Neural cell (in vitro differentiated cells): ENCODE measurements around the gene ST6GALNAC1. TPM values are rescaled to one million over a fixed set of nuclear protein-coding genes. Genes with fewer than 3 reads are reported as not detected.

Experiments used
- H2AFZ ChIP-seq: fragments of 200-600, 300-800 bp; sonication (generic), shearing (Covaris generic); 2 replicates; pipeline ENCODE4 v1.6.0; 2014; ENCODE audit warnings: low read depth, mild to moderate bottlenecking, antibody characterized with exemption, low read length, moderate library complexity
- H3F3A ChIP-seq: fragments of 200-600 bp; shearing (Covaris generic); 2 replicates; pipeline ENCODE4 v1.6.1; 2016; ENCODE audit warnings: mild to moderate bottlenecking, moderate library complexity, mixed read lengths, antibody characterized with exemption, low read length; ENCODE audit not compliant: insufficient read depth, poor library complexity, severe bottlenecking
- H3K27ac ChIP-seq: fragments of 200-600, 300-800 bp; sonication (generic), shearing (Covaris generic); 2 replicates; pipeline ENCODE4 v1.5.1; 2014; ENCODE audit warnings: mild to moderate bottlenecking, low read length, moderate library complexity
- H3K27me3 ChIP-seq: fragments of 300-800, 200-600 bp; sonication (generic), shearing (Covaris generic); 2 replicates; pipeline ENCODE4 v1.6.0; 2014; ENCODE audit warnings: mild to moderate bottlenecking, low read depth, low read length, moderate library complexity; ENCODE audit not compliant: insufficient read depth
- H3K36me3 ChIP-seq: fragments of 300-800, 200-600 bp; sonication (generic), shearing (Covaris generic); 2 replicates; pipeline ENCODE4 v1.5.1; 2014; ENCODE audit warnings: mild to moderate bottlenecking, antibody characterized with exemption, low read length, moderate library complexity; ENCODE audit not compliant: insufficient read depth
- H3K4me2 ChIP-seq: fragments of 300-800, 200-600 bp; sonication (generic), shearing (Covaris generic); 2 replicates; pipeline ENCODE4 v1.6.0; 2014; ENCODE audit warnings: mild to moderate bottlenecking, low read length
- H3K4me3 ChIP-seq: fragments of 300-800, 200-600 bp; sonication (generic), shearing (Covaris generic); 2 replicates; pipeline ENCODE4 v1.5.1; 2014; ENCODE audit warnings: mild to moderate bottlenecking, low read length, moderate library complexity
- H3K79me2 ChIP-seq: fragments of 200-600 bp; shearing (Covaris generic); replicated peaks from 2 replicates; pipeline ENCODE4 v1.6.0; 2014; ENCODE audit warnings: mild to moderate bottlenecking, low read length, moderate library complexity; ENCODE audit not compliant: insufficient read depth
- H3K9ac ChIP-seq: fragments of 300-800, 200-600 bp; sonication (generic), shearing (Covaris generic); 2 replicates; pipeline ENCODE4 v1.6.1; 2016; ENCODE audit warnings: mild to moderate bottlenecking, low read length, mixed read lengths
- H3K9me2 ChIP-seq: fragments of 200-600 bp; shearing (Covaris generic); 2 replicates; pipeline ENCODE4 v1.6.1; 2016; ENCODE audit warnings: mild to moderate bottlenecking, low read length, mixed read lengths; ENCODE audit not compliant: insufficient read depth
- H3K9me3 ChIP-seq: fragments of 200-600, 300-800 bp; sonication (generic), shearing (Covaris generic); 2 replicates; pipeline ENCODE4 v1.6.1; 2016; ENCODE audit warnings: mild to moderate bottlenecking, mixed run types, low read length, moderate library complexity, mixed read lengths
- H4K20me1 ChIP-seq: fragments of 200-600 bp; shearing (Covaris generic); 2 replicates; pipeline ENCODE4 v1.6.1; 2016; ENCODE audit warnings: mild to moderate bottlenecking, mixed run types; ENCODE audit not compliant: insufficient read depth
- CTCF ChIP-seq: fragments of 450-650 bp; IDR thresholded peaks from 2 replicates; pipeline ENCODE4 v1.5.1; 2014; ENCODE audit warnings: antibody characterized with exemption, mild to moderate bottlenecking, moderate library complexity; ENCODE audit not compliant: poor library complexity, severe bottlenecking
- EP300 ChIP-seq: fragments of 450-650 bp; conservative IDR thresholded peaks from 2 replicates; pipeline ENCODE4 v1.6.1; 2014; ENCODE audit warnings: antibody characterized with exemption, mild to moderate bottlenecking, moderate library complexity; ENCODE audit not compliant: poor library complexity, severe bottlenecking
- EZH2 ChIP-seq: fragments of 200-600, 300-800 bp; shearing (Covaris generic), sonication (generic); IDR thresholded peaks from 2 replicates; pipeline ENCODE4 v1.6.1; 2014; ENCODE audit warnings: antibody characterized with exemption, low read length, borderline replicate concordance, mild to moderate bottlenecking; ENCODE audit not compliant: insufficient read depth, poor library complexity, severe bottlenecking
- MXI1 ChIP-seq: fragments of 450-650 bp; conservative IDR thresholded peaks from 2 replicates; pipeline ENCODE4 v1.6.1; 2014; ENCODE audit warnings: antibody characterized with exemption, mild to moderate bottlenecking; ENCODE audit not compliant: poor library complexity, severe bottlenecking
- POLR2AphosphoS5 ChIP-seq: IDR thresholded peaks from 2 replicates; pipeline ENCODE4 v1.6.1; 2012
- RAD21 ChIP-seq: fragments of 450-650 bp; conservative IDR thresholded peaks from 2 replicates; pipeline ENCODE4 v1.6.1; 2014; ENCODE audit warnings: antibody characterized with exemption, mild to moderate bottlenecking, moderate library complexity
- SMC3 ChIP-seq: fragments of 450-650 bp; conservative IDR thresholded peaks from 2 replicates; pipeline ENCODE4 v1.6.1; 2014; ENCODE audit warnings: antibody characterized with exemption, mild to moderate bottlenecking, moderate library complexity; ENCODE audit not compliant: poor library complexity
- TAF1 ChIP-seq: IDR thresholded peaks from 2 replicates; pipeline ENCODE4 v1.6.1; 2012; ENCODE audit warnings: low read depth
- polyA plus RNA-seq: library from polyadenylated mRNA; depleted of rRNA; stranded (reverse); fragments of >200 nt; gene quantifications from 2 replicates; pipeline ENCODE4 v1.2.3, GENCODE V29; 2014
- TF ChIP-seq, protein P1 (sequence below): IDR thresholded peaks from 2 replicates; pipeline ENCODE4 v1.6.1; 2012; ENCODE audit warnings: borderline replicate concordance

ST6GALNAC1 gene
- polyA plus RNA-seq, 1 donor from 2014 or later = not detected

GRCh38 chr17:76635039-76635438 lies 8.5 kb downstream of the ST6GALNAC1 start:
- no peaks in the 10 kb centered on the region for H3K79me2 ChIP-seq
- H3K27me3 ChIP-seq = no peaks in the 10 kb centered on the region
- H3K4me3 ChIP-seq = no peak overlapping the region
- no peak overlapping the region for H3K27ac ChIP-seq
- no peak overlapping the region for H3K9ac ChIP-seq
- H4K20me1 ChIP-seq = no peaks in the 10 kb centered on the region
- H3F3A ChIP-seq = no peaks in the 10 kb centered on the region
- H3K9me2 ChIP-seq = no peaks in the 10 kb centered on the region
- H2AFZ ChIP-seq = no peak overlapping the region
- no peaks in the 10 kb centered on the region for H3K36me3 ChIP-seq
- H3K9me3 ChIP-seq = no peaks in the 10 kb centered on the region
- no peak overlapping the region for H3K4me2 ChIP-seq
- TF ChIP-seq MXI1 (no peak), EZH2 (no peak), CTCF (no peak)

DNA sequence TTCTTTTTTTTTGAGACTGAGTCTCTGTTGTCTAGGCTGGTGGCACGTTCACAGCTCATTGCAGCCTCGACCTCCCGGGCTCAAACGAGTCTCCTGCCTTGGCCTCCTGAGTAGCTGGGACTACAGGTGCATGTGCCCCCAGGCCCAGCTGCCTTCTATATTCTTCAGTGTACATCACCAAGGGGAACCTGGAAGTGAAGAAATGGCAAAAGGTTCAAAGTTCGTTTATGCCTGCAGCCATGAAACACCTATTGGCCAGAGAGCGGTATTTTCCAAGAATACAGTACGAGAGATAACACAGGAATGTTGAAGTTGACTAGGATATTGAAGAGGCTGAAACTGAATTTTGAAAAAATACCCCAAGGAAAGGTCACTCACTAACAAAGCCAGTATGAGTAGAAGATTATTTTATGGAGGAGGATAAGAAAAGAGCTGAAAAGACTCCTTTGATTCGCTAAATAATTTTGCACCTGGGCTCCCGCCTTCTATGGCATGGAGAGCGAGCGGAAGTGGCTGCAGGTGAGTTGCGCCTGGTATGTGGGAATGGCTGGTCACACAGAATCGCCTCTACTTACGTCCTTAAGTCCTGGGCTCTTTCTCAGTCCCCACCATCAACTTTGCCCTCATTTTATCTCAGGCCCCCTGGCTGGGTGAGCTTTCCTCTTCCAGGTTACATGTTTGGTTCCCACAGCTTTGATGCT lies 9.8 kb downstream of the ST6GALNAC1 start:
- H3K9me3 ChIP-seq = no peaks in the 10 kb centered on the region
- H3K27me3 ChIP-seq = no peaks in the 10 kb centered on the region
- TF ChIP-seq SMC3 (no peak), EP300 (no peak), TAF1 (no peak), CTCF (no peak), MXI1 (no peak), POLR2AphosphoS5 (no peak), EZH2 (no peak), RAD21 (no peak)
- TF ChIP-seq, protein P1, sequence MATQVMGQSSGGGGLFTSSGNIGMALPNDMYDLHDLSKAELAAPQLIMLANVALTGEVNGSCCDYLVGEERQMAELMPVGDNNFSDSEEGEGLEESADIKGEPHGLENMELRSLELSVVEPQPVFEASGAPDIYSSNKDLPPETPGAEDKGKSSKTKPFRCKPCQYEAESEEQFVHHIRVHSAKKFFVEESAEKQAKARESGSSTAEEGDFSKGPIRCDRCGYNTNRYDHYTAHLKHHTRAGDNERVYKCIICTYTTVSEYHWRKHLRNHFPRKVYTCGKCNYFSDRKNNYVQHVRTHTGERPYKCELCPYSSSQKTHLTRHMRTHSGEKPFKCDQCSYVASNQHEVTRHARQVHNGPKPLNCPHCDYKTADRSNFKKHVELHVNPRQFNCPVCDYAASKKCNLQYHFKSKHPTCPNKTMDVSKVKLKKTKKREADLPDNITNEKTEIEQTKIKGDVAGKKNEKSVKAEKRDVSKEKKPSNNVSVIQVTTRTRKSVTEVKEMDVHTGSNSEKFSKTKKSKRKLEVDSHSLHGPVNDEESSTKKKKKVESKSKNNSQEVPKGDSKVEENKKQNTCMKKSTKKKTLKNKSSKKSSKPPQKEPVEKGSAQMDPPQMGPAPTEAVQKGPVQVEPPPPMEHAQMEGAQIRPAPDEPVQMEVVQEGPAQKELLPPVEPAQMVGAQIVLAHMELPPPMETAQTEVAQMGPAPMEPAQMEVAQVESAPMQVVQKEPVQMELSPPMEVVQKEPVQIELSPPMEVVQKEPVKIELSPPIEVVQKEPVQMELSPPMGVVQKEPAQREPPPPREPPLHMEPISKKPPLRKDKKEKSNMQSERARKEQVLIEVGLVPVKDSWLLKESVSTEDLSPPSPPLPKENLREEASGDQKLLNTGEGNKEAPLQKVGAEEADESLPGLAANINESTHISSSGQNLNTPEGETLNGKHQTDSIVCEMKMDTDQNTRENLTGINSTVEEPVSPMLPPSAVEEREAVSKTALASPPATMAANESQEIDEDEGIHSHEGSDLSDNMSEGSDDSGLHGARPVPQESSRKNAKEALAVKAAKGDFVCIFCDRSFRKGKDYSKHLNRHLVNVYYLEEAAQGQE = no peak
- H3K79me2 ChIP-seq = no peaks in the 10 kb centered on the region
- no peak overlapping the region for H2AFZ ChIP-seq
- no peak overlapping the region for H3K27ac ChIP-seq
- no peak overlapping the region for H3K4me2 ChIP-seq
- H4K20me1 ChIP-seq = no peaks in the 10 kb centered on the region
- H3K9ac ChIP-seq = no peak overlapping the region
- no peaks in the 10 kb centered on the region for H3F3A ChIP-seq
- no peaks in the 10 kb centered on the region for H3K9me2 ChIP-seq
- no peaks in the 10 kb centered on the region for H3K36me3 ChIP-seq
- H3K4me3 ChIP-seq = no peak overlapping the region
